Gastroesophageal sphincter (tissue), 4 donors: ENCODE measurements around the gene CALU. TPM values are rescaled to one million over a fixed set of nuclear protein-coding genes. Genes with fewer than 3 reads are reported as not detected.

Source experiments
- ATAC-seq: fragments of 150-250 bp; one replicate; pipeline ENCODE4 v1.9.1; 2016; ENCODE audit warnings: mild to moderate bottlenecking, moderate library complexity
- H3K27ac ChIP-seq, 4 donors: fragments of 200-600 bp; sonication (generic) in 3 of 4; 1 replicate in 3 of 4; 2 replicates in 1 of 4; pipeline ENCODE4 v1.5.1; 2016 to 2019
- H3K27me3 ChIP-seq: fragments of 200-600 bp; sonication (generic); one replicate; pipeline ENCODE4 v1.5.1; 2019
- H3K36me3 ChIP-seq, 2 donors: fragments of 200-600 bp; sonication (generic); one replicate each; pipeline ENCODE4 v1.5.1; 2019; ENCODE audit warnings: control low read depth in 1 of 2
- H3K4me1 ChIP-seq, 3 donors: fragments of 200-600 bp; sonication (generic); 1 replicate in 2 of 3; 2 replicates in 1 of 3; pipeline ENCODE4 v1.5.1; 2016 to 2019; ENCODE audit warnings: control low read depth in 2 of 3
- H3K4me3 ChIP-seq, 2 donors: fragments of 200-600 bp; sonication (generic); one replicate each; pipeline ENCODE4 v1.5.1; 2019; ENCODE audit warnings: mild to moderate bottlenecking in 1 of 2, moderate library complexity in 1 of 2
- H3K9me3 ChIP-seq, 3 donors: fragments of 200-600 bp; sonication (generic); one replicate each; pipeline ENCODE4 v1.5.1; 2017 to 2019; ENCODE audit warnings: control low read depth in 2 of 3
- EP300 ChIP-seq: sonication (generic); formaldehyde crosslinking; IDR thresholded peaks from one replicate; pipeline ENCODE4 v1.6.1; 2017; ENCODE audit warnings: antibody characterized with exemption, mild to moderate bottlenecking
- POLR2A ChIP-seq, 2 donors: fragments of 450-650 bp; IDR thresholded peaks; one replicate each; pipeline ENCODE4 v1.6.1; 2017; ENCODE audit warnings: antibody characterized with exemption in 2 of 2, mild to moderate bottlenecking in 2 of 2, moderate library complexity in 1 of 2
- POLR2AphosphoS5 ChIP-seq: sonication (generic); formaldehyde crosslinking; IDR thresholded peaks from one replicate; pipeline ENCODE4 v1.6.1; 2017; ENCODE audit warnings: antibody characterized with exemption
- WGBS, 2 donors: methylation state at CpG; one replicate each; pipeline ENCODE4 v1.1.5; 2018; ENCODE audit warnings: low coverage in 1 of 2; 5-methylcytosine and 5-hydroxymethylcytosine counted together
- total RNA-seq, 4 donors: library from RNA; depleted of rRNA; stranded (reverse); fragments of >200 nt; gene quantifications; one replicate each; pipeline ENCODE4 v1.1.0, GENCODE V29; 2016
- TF ChIP-seq, protein P1 (sequence below), 4 experiments: fragments of 200-600 bp in 2 of 4; fragments of 450-650 bp in 2 of 4; sonication (generic) in 1 of 4; IDR thresholded peaks; one replicate each; pipeline ENCODE4 v1.5.1; 2017 to 2019; ENCODE audit warnings: antibody characterized with exemption in 4 of 4, mild to moderate bottlenecking in 2 of 4, moderate library complexity in 2 of 4

Gene CALU
- total RNA-seq, 4 donors from 2014 or later: 146 to 274 (median 235) TPM

DNA sequence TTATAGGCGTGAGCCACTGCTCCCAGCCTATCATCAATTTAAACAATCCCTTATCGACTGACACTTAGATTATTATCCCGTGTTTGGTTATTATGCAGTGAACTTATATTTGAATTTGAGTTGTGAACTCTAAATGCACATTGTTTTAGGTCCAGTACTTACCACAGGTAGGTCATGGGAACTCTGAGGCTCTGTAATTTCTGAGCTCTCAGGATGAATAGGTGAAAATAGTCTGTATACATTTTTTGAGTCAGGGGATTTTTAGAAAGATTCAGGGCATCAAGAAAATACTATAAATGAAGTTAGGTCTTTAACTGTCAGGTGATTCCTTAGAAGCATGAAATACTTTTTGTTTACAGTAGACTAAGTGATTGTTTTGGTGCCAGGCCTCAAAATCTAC lies 61.4 kb downstream of the CALU start:
- Histone ChIP-seq H3K36me3 (peaks cover 0 to 37% of the 10 kb centered on the region in 2 donors), H3K4me3 (no peak overlapping the region), H3K27ac (no peak overlapping the region), H3K27me3 (no peaks in the 10 kb centered on the region), H3K9me3 (no peaks in the 10 kb centered on the region), H3K4me1 (no peaks in the 10 kb centered on the region)
- ATAC-seq: no peak
- TF ChIP-seq EP300 (no peak), POLR2A (IDR thresholded peaks at IDR 0.05) (no peak), POLR2AphosphoS5 (no peak)
- TF ChIP-seq, protein P1, sequence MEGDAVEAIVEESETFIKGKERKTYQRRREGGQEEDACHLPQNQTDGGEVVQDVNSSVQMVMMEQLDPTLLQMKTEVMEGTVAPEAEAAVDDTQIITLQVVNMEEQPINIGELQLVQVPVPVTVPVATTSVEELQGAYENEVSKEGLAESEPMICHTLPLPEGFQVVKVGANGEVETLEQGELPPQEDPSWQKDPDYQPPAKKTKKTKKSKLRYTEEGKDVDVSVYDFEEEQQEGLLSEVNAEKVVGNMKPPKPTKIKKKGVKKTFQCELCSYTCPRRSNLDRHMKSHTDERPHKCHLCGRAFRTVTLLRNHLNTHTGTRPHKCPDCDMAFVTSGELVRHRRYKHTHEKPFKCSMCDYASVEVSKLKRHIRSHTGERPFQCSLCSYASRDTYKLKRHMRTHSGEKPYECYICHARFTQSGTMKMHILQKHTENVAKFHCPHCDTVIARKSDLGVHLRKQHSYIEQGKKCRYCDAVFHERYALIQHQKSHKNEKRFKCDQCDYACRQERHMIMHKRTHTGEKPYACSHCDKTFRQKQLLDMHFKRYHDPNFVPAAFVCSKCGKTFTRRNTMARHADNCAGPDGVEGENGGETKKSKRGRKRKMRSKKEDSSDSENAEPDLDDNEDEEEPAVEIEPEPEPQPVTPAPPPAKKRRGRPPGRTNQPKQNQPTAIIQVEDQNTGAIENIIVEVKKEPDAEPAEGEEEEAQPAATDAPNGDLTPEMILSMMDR (IDR thresholded peaks at IDR 0.05): no peak
- 94 to 100% methylated on average over 2 of the region's 3 CpGs for WGBS, 2 donors

DNA sequence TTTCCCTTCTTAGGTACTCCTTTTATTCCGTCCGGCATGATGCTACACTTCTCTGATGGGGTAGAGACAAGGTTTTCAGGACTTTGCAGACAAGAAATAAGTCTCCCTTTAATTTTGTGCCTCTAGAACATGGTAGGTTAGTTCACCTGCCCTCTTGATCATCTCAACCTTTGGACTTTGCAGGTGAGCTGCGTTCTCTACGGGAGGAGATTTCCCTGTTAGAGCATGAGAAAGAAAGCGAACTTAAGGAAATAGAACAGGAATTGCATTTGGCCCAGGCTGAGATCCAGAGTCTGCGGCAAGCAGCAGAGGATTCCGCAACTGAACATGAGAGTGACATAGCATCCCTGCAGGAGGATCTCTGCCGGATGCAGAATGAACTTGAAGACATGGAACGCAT lies 61.8 kb downstream of the CALU start:
- ATAC-seq: no peak
- WGBS, 2 donors: 83 to 91% methylated on average over 1 to 7 of the region's 9 CpGs
- no peak overlapping the region for H3K27ac ChIP-seq
- peaks cover 0 to 41% of the 10 kb centered on the region in 2 donors for H3K36me3 ChIP-seq
- H3K9me3 ChIP-seq: no peaks in the 10 kb centered on the region
- H3K4me3 ChIP-seq: no peak overlapping the region
- H3K27me3 ChIP-seq: no peaks in the 10 kb centered on the region
- TF ChIP-seq, protein P1 (IDR thresholded peaks at IDR 0.05): no peak
- TF ChIP-seq EP300 (no peak), POLR2A (IDR thresholded peaks at IDR 0.05) (no peak)
- no peaks in the 10 kb centered on the region for H3K4me1 ChIP-seq

DNA sequence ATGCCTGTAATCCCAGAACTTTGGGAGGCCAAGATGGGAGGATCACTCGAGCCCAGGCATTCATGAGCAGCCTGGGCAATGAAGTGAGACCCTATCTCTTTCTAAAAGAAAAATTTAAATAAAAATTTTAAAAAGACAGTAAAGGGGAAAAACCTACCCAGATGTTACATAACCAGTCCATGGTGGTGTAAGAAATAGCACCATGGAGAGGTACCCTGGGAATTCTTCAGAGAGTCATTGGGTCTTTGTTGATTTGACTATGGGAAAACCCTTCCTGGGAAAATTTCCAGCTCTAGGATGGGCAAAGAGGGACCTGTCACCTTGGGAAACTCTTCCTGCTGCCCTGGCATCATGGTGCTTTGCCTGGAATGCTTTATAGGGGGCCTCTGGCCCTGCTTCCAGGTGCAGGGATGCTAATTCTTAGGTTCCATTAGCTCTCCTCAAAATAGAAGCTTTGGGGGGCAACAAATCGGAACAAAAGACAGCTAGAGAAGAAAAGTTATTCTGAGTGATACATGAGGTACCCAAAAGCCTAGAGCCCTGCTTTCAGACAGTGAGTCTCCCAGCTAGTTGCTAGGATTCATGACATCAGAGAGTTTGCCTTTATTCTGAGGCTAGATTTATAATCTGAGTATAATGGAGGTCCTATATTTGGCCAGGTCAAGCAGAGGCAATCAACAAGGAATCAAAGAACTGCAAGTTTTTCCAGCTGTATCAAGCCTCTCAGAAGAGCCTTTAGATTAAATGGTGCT lies 62.7 kb downstream of the CALU start:
- Histone ChIP-seq H3K27me3 (no peaks in the 10 kb centered on the region), H3K4me1 (no peaks in the 10 kb centered on the region), H3K27ac (no peak overlapping the region), H3K36me3 (peaks cover 0 to 50% of the 10 kb centered on the region in 2 donors), H3K4me3 (no peak overlapping the region), H3K9me3 (no peaks in the 10 kb centered on the region)
- 95% methylated on average over 2 of the region's 2 CpGs; no CpG with 5 or more reads in 1 of the 2 donors for WGBS, 2 donors
- ATAC-seq: no peak
- TF ChIP-seq POLR2A (IDR thresholded peaks at IDR 0.05): no peak
- TF ChIP-seq POLR2AphosphoS5: no peak

DNA sequence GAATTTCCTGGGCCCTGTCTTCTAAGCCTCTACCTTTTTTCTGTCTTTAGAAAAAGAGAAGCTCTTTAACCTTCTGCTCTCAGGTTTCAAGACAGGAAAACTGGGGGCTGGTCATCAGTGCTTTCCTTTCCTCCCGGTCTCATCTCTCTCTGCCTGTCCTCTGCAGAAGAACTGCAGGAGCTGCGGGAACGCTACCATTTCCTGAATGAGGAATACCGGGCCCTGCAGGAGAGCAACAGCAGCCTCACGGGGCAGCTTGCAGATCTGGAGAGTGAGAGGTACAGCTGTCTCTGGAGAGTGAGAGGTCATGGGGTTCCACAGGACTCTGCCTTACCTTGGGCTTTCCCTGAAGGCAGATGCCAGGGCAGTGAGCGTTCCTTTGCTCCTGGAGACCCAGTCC lies 65.3 kb downstream of the CALU start:
- 92% methylated on average over 2 of the region's 6 CpGs; no CpG with 5 or more reads in 1 of the 2 donors for WGBS, 2 donors
- peaks cover 0 to 75% of the 10 kb centered on the region in 2 donors for H3K36me3 ChIP-seq
- H3K27me3 ChIP-seq: no peaks in the 10 kb centered on the region
- H3K27ac ChIP-seq: no peak overlapping the region
- TF ChIP-seq EP300: no peak
- no peak for TF ChIP-seq POLR2A (IDR thresholded peaks at IDR 0.05)
- TF ChIP-seq, protein P1 (IDR thresholded peaks at IDR 0.05): no peak
- no peak for TF ChIP-seq POLR2AphosphoS5
- H3K4me1 ChIP-seq: no peaks in the 10 kb centered on the region
- no peak for ATAC-seq
- H3K4me3 ChIP-seq: no peak overlapping the region
- no peaks in the 10 kb centered on the region for H3K9me3 ChIP-seq

DNA sequence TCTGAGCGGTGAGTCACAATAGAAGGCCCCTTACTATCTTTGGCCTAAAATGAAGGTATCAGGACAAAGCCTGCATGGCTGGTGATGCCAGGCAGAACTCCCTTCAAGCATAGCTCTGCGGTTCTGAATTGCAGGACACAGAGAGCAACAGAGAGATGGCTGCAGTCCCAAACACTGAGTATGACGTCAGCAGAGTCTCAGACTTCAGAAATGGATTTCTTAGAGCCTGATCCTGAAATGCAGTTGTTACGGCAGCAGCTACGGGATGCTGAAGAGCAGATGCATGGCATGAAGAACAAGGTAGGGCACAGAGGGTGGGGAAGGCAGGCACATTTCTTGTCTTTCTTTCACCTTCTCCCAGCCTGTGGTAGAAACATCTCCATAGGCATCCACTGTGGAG lies 66.1 kb downstream of the CALU start:
- Histone ChIP-seq H3K27ac (no peak overlapping the region), H3K4me3 (no peak overlapping the region), H3K27me3 (no peaks in the 10 kb centered on the region), H3K4me1 (no peaks in the 10 kb centered on the region), H3K9me3 (no peaks in the 10 kb centered on the region), H3K36me3 (peaks cover 0 to 82% of the 10 kb centered on the region in 2 donors)
- ATAC-seq: no peak
- TF ChIP-seq POLR2AphosphoS5 (no peak), EP300 (no peak), POLR2A (IDR thresholded peaks at IDR 0.05) (no peak)
- TF ChIP-seq, protein P1 (IDR thresholded peaks at IDR 0.05): no peak
- 78% methylated on average over 5 of the region's 5 CpGs; no CpG with 5 or more reads in 1 of the 2 donors for WGBS, 2 donors
